Common myeloid progenitor, CD34-positive (primary cell): Measurements from ENCODE around the gene BCL6.

Source experiments
- CTCF ChIA-PET: fragments of 350-600 bp; sonication (Branson Sonifier 250); formaldehyde crosslinking; loops from one replicate; lab custom pipeline; 2021; ENCODE audit warnings: antibody characterized with exemption; lab: Charles Lee
- POLR2A ChIA-PET: fragments of 350-600 bp; sonication (Branson Sonifier 250); formaldehyde crosslinking; loops from one replicate; lab custom pipeline; 2021; ENCODE audit warnings: antibody characterized with exemption; lab: Charles Lee
- DNase-seq, 3 donors: peaks; one replicate each; pipeline versions ENCODE4 v3.0.0 to v3.0.0-alpha.2; 2013
- H3K27ac ChIP-seq, 2 experiments: 1 replicate in 1 of 2; 2 replicates in 1 of 2; pipeline ENCODE4 v1.7.0; 2013; ENCODE audit warnings: inconsistent platforms in 2 of 2, low read length in 2 of 2, mild to moderate bottlenecking in 2 of 2, low read depth in 1 of 2, moderate library complexity in 1 of 2; ENCODE audit not compliant: severe bottlenecking in 2 of 2, insufficient read depth in 1 of 2, poor library complexity in 1 of 2
- H3K27me3 ChIP-seq, 5 experiments: replicated peaks in 2 of 5; 1 replicate in 3 of 5; 2 replicates in 2 of 5; pipeline versions ENCODE4 v1.6.1 to v1.7.0; 2013; ENCODE audit warnings: low read length in 4 of 5, mild to moderate bottlenecking in 2 of 5, moderate library complexity in 2 of 5, inconsistent platforms in 1 of 5; ENCODE audit not compliant: insufficient read depth in 5 of 5, control insufficient read depth in 4 of 5
- H3K36me3 ChIP-seq, 4 experiments: 1 replicate in 2 of 4; 2 replicates in 2 of 4; pipeline versions ENCODE4 v1.6.1 to v1.7.0; 2013; ENCODE audit warnings: low read length in 3 of 4, control low read depth in 1 of 4, mild to moderate bottlenecking in 1 of 4; ENCODE audit not compliant: control insufficient read depth in 4 of 4, insufficient read depth in 4 of 4
- H3K4me1 ChIP-seq, 4 experiments: 1 replicate in 3 of 4; 2 replicates in 1 of 4; pipeline versions ENCODE4 v1.6.1 to v1.7.1; 2013; ENCODE audit warnings: low read length in 3 of 4, mild to moderate bottlenecking in 3 of 4, control low read depth in 1 of 4, inconsistent platforms in 1 of 4, moderate library complexity in 1 of 4; ENCODE audit not compliant: control insufficient read depth in 4 of 4, insufficient read depth in 4 of 4; ENCODE audit errors: control extremely low read depth in 1 of 4
- H3K4me3 ChIP-seq, 7 experiments: 1 replicate in 4 of 7; 2 replicates in 3 of 7; pipeline versions ENCODE4 v1.5.1 to v1.7.0; 2013; ENCODE audit warnings: mild to moderate bottlenecking in 7 of 7, low read length in 6 of 7, moderate library complexity in 6 of 7, inconsistent platforms in 2 of 7, low read depth in 2 of 7, control low read depth in 1 of 7; ENCODE audit not compliant: insufficient read depth in 4 of 7, control insufficient read depth in 1 of 7; ENCODE audit errors: extremely low read depth in 1 of 7
- H3K9me3 ChIP-seq, 5 experiments: 1 replicate in 4 of 5; 2 replicates in 1 of 5; pipeline versions ENCODE4 v1.6.1 to v1.7.1; 2013; ENCODE audit warnings: low read length in 4 of 5, mild to moderate bottlenecking in 2 of 5, inconsistent platforms in 1 of 5, low read depth in 1 of 5, moderate library complexity in 1 of 5; ENCODE audit not compliant: control insufficient read depth in 4 of 5, insufficient read depth in 2 of 5; ENCODE audit errors: control extremely low read depth in 1 of 5
- WGBS: methylation state at CpG from one replicate; pipeline ENCODE4 v1.1.5; 2013; ENCODE audit not compliant: insufficient coverage; 5-methylcytosine and 5-hydroxymethylcytosine counted together

BCL6 gene

DNA sequence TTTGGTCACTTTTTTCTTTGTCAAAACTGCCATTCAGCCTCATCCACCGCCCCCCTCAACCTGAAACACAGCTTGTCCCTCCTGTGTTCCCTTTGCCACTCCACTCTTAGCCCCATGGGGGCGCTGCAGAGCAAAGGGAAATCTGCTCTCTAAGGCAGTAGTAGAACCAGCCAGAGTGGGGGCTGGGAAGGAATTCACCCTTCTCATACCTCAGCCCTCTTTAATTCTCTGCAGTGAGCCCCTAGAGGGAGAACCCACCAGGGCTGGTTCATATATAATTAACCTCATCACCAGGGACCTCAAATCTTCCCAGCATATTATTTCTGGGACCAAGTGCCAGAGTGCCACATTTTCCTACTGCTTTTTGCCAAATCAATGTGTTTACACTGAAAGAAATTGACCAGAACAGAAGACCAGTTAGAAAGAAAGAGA, 2.8 kb upstream of the BCL6 start:
- H3K4me3 ChIP-seq, result no peak overlapping the region

DNA sequence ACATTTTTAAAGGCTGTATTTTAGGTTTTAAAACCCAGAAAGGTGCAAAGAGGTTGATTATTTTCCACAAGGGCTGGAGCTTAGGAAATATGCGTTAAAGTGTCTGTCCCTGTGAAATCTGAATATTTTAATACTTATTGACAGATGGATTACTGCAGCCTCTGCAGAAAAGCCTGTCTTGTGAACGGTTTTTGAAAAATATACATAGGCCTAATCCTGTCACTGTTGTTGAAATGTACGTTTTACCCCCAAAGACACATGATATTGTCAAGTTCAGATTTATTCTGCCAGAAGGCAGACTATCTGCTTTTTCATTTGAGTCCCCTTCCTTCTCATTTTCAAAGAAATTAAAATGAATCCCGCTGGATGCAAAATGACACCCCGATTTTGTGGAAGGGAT, 2.2 kb upstream of the BCL6 start:
- H3K27ac ChIP-seq, result peak overlapping the region in 1 of 2 experiments; percentile 68

More for the DNA sequence above, 2.8 kb upstream of the BCL6 start:
- peaks cover 3 to 59% (median 21%) of the 10 kb centered on the region in 4 experiments for H3K4me1 ChIP-seq
- CTCF ChIA-PET, result interaction anchor here (0.7 to 9.2 kb wide), 12 partner anchors 9 to 1207 kb away, joined by 3 to 139 read pairs (median 4); no protein-coding TSS in a partner anchor
- 0% methylated on average over 2 of the region's 2 CpGs for WGBS
- H3K9me3 ChIP-seq, result no peaks in the 10 kb centered on the region
- no peaks in the 10 kb centered on the region for H3K36me3 ChIP-seq
- POLR2A ChIA-PET, result no interaction called here
- no peak overlapping the region for H3K27ac ChIP-seq
- H3K27me3 ChIP-seq, result no peaks in the 10 kb centered on the region
- DNase-seq, result peak; percentile 90 to 95 (median 92)

DNA sequence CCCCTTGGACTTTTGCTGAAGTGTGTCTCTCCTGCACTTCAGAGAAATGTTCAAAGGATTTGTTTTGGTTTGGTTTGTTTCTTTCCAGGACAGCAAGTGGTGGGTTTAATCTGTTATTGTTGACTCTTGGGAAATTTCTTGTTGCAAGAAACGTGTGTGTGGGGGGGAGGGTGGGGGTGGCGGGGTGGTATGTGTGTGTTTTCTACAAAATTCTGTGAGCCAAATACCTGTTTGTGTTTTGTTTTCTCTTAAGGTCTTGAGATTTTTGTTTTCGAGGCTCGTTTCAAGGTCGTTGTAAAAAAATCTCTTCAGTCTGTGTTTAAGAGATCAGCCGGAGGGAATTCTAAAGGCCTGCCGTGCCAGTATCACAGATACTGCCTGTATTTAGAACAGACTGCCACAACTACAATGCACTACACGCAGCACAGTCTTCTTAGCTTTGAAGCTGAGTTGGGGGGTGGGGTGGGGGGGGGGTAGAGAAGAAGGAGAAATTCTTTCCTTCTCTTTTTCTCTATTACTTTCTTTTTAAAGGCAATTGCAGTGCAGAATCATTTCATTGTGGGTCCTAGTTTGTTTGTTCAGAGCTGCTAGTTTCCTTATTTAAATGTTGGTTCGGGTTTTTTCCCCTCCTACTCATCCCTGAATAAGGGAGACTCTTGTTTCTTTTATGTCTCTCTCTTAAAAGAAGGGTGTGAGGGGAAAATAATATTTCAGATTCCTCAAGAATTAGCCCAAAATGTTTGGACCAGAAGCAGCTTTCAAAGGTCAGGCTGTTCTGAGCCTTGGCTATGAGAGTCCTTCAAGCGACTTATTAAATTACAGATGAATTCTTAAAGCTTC, 1.4 kb upstream of the BCL6 start:
- ChIA-PET POLR2A (interaction anchor here (0.8 kb wide), 1 partner anchor 1226 kb away, joined by 3 read pairs; no protein-coding TSS in a partner anchor), CTCF (interaction anchor here (0.6 to 9.2 kb wide), 12 partner anchors 8 to 1208 kb away, joined by 3 to 139 read pairs (median 4); no protein-coding TSS in a partner anchor)
- Histone ChIP-seq H3K4me3 (peak overlapping the region in 4 of 7 experiments; percentile 82 to 98 (median 92)), H3K4me1 (peaks cover 15 to 73% (median 33%) of the 10 kb centered on the region in 4 experiments), H3K27me3 (no peaks in the 10 kb centered on the region), H3K27ac (peak overlapping the region in 1 of 2 experiments; percentile 100), H3K36me3 (no peaks in the 10 kb centered on the region), H3K9me3 (no peaks in the 10 kb centered on the region)
- peak in 1 of 3 donors; percentile 19 for DNase-seq
- 73% methylated on average over 2 of the region's 10 CpGs for WGBS

More for the DNA sequence above, 2.2 kb upstream of the BCL6 start:
- H3K4me1 ChIP-seq, result peaks cover 8 to 64% (median 25%) of the 10 kb centered on the region in 4 experiments
- H3K27me3 ChIP-seq, result no peaks in the 10 kb centered on the region
- no peaks in the 10 kb centered on the region for H3K36me3 ChIP-seq
- no peak for DNase-seq
- H3K9me3 ChIP-seq, result no peaks in the 10 kb centered on the region
- 75% methylated on average over 5 of the region's 5 CpGs for WGBS
- no peak overlapping the region for H3K4me3 ChIP-seq
- ChIA-PET CTCF (interaction anchor here (0.6 to 9.2 kb wide), 13 partner anchors 9 to 1207 kb away, joined by 3 to 139 read pairs (median 3); no protein-coding TSS in a partner anchor), POLR2A (no interaction called here)

DNA sequence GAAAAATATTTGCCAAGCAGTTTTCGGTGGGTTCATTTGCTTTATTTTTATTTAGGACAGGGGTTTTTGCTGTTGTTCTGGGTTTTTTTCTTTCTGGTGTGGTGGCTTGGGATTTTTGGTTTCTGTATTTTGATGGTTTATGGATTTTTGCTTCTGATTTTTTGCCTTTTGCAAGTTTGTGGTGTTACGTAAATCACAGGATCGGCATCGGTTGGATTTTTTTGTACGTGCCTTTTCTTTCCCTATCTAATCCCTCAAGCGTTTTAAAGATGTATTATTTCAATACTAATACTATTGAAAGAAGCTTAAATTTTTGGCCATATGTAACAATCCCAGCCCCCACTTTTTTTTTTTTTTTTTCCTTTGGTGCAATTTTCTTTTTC, 782 bp upstream of the BCL6 start:
- ChIA-PET POLR2A (interaction anchor here (0.8 to 1.4 kb wide), 4 partner anchors 209 to 1226 kb away, joined by 3 to 6 read pairs (median 3); partner anchors contain the start of gene LPP), CTCF (interaction anchor here (1.0 to 9.2 kb wide), 5 partner anchors 7 to 1209 kb away, joined by 3 to 139 read pairs (median 7); no protein-coding TSS in a partner anchor)
- Histone ChIP-seq H3K4me1 (peaks cover 16 to 79% (median 39%) of the 10 kb centered on the region in 4 experiments), H3K4me3 (peak overlapping the region in 6 of 7 experiments; percentile 82 to 98 (median 91)), H3K27ac (peak overlapping the region; percentile 100), H3K36me3 (no peaks in the 10 kb centered on the region), H3K9me3 (no peaks in the 10 kb centered on the region), H3K27me3 (no peaks in the 10 kb centered on the region)
- no peak for DNase-seq
- 0% methylated on average over 1 of the region's 6 CpGs for WGBS

DNA sequence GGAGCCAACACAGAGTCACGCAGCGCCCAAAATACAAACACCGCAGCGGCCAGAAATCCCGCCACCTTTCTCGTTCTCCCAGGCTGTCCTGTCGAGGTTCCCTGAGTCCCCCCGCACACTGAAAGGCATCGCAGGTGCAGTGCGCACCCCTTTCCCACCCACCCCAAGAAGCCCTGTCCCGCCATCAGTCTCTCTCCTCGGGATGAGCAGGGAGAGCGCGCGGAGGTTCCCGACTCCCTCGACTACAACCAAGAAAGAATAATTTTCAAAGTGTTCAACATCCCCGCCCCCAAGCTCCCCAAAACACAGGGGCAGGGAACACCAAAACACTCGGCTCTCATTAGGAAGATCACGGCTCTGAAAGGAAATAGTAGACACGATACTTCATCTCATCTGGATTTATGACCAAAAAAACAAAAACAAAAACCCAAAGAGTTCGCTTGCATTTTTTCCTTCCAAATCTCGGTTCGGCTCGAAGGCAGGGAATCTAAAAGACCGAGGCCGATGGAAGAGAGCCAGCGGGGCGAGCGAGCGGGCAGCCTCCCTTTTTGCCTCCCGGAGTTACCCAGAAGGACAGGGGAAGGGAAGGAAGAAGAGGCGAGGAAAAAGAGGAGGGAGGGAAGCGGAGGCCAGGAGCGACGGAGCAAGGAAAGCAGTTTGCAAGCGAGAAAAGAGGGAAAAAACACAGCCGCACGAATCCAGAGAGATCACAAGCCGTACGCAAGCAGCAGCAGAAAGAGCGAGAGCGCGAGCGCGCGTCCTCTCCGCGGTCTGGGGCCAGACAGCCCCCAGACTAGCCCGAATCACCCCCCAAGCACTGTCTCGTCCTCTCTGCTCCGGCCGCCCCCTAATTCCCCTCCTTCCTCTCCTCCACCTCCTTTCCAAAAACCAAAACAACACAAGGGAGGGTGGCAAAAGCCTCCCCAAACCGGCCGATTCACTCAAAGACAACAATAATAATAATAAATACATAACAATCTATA, 808 bp downstream of the BCL6 start:
- Histone ChIP-seq H3K36me3 (no peaks in the 10 kb centered on the region), H3K27ac (peak overlapping the region; percentile 100), H3K9me3 (no peaks in the 10 kb centered on the region), H3K4me3 (peak overlapping the region; percentile 82 to 98 (median 91)), H3K27me3 (no peaks in the 10 kb centered on the region), H3K4me1 (peaks cover 21 to 84% (median 53%) of the 10 kb centered on the region in 4 experiments)
- ChIA-PET CTCF (interaction anchor here (0.6 to 9.2 kb wide), 5 partner anchors 54 to 1229 kb away, joined by 3 to 139 read pairs (median 6); no protein-coding TSS in a partner anchor), POLR2A (interaction anchor here (0.5 to 1.4 kb wide), 3 partner anchors 264 to 409 kb away, joined by 3 to 6 read pairs (median 4); partner anchors contain the start of gene LPP)
- WGBS, result 0% methylated on average over 38 of the region's 55 CpGs
- peak in 2 of 3 donors; percentile 55 to 64 for DNase-seq
